ENCODE data around the gene MLH1. TPM values are rescaled to one million over a fixed set of nuclear protein-coding genes. Genes with fewer than 3 reads are reported as not detected.
"Not testable (repeated sequence)": the region's sequence is repeated elsewhere in the genome, so short reads cannot be mapped to it uniquely, and the experiment has no call there.

The MLH1 gene
- total RNA-seq, 2 experiments from 2014 or later, result 94.2 to 102 TPM

DNA sequence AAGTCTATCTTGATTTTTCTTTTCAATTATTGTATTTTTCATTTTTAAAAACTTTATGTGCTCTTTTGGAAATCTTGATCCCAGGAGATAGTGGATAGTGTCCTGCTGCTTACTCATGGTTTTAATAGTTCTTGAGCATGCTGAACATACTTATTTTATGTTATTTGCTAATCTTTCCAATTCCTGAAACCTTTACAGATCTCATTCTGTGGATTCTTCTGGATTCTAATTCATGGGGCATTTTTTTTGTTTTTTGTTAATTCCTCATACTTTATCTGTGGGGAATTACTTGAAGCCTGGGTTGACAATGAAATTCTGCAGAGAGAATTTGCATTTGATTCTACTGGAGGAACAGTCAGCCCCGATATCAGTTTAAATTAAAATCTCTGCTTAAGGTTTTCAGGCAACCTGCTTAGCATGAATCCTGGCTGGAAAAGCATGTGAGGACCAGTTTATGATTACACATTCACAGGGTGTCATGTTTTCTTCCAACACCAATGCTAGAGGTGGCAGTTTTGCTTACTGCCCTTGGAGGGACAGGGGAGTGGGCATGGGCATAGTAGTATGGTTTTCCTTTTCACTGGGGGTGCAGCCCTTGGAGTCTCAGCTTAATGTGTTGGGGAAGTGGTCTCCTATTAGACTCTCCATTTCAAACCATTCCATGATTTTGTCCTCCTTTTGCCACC is 46.0 kb downstream of the MLH1 start:
- TF ChIP-seq EZH2phosphoT487 (IDR thresholded peaks at IDR 0.05; ENCODE audit: borderline replicate concordance, low read depth, low read length), result no peak
- TF ChIP-seq, protein P1, sequence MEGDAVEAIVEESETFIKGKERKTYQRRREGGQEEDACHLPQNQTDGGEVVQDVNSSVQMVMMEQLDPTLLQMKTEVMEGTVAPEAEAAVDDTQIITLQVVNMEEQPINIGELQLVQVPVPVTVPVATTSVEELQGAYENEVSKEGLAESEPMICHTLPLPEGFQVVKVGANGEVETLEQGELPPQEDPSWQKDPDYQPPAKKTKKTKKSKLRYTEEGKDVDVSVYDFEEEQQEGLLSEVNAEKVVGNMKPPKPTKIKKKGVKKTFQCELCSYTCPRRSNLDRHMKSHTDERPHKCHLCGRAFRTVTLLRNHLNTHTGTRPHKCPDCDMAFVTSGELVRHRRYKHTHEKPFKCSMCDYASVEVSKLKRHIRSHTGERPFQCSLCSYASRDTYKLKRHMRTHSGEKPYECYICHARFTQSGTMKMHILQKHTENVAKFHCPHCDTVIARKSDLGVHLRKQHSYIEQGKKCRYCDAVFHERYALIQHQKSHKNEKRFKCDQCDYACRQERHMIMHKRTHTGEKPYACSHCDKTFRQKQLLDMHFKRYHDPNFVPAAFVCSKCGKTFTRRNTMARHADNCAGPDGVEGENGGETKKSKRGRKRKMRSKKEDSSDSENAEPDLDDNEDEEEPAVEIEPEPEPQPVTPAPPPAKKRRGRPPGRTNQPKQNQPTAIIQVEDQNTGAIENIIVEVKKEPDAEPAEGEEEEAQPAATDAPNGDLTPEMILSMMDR (conservative IDR thresholded peaks at IDR 0.05; ENCODE audit: low read length), result no peak
- Histone ChIP-seq H3K4me1 (ENCODE audit: insufficient read depth, low read length, poor library complexity, severe bottlenecking) (no peaks in the 10 kb centered on the region), H3K79me2 (ENCODE audit: insufficient read depth, low read depth, low read length) (no peaks in the 10 kb centered on the region), H3K27ac (ENCODE audit: low read depth, low read length, poor library complexity, severe bottlenecking) (no peak overlapping the region), H3K4me3 (ENCODE audit: low read depth, low read length, poor library complexity, severe bottlenecking) (no peak overlapping the region), H4K20me1 (ENCODE audit: insufficient read depth, low read length) (no peaks in the 10 kb centered on the region), H3K9me3 (ENCODE audit: low read length) (no peaks in the 10 kb centered on the region), H3K36me3 (ENCODE audit: insufficient read depth, low read length) (peaks cover 98% of the 10 kb centered on the region), H2AFZ (ENCODE audit: low read length) (no peak overlapping the region), H3K4me2 (ENCODE audit: low read length) (no peak overlapping the region), H3K9me2 (ENCODE audit: insufficient read depth, low read length) (no peaks in the 10 kb centered on the region)
- POLR2A ChIA-PET, result interaction anchor here (1.4 to 1.8 kb wide), 2 partner anchors 10 to 14 kb away, joined by 5 to 8 read pairs; no protein-coding TSS in a partner anchor
- BruUV-seq (replicated peaks), result no TSS peak
- CTCF ChIA-PET (ENCODE audit: unreplicated experiment), result no interaction called here
- intact Hi-C loops (cut with micrococcal nuclease; ENCODE audit: unreplicated experiment), result no loop called here
- DNase-seq (ENCODE audit: low spot score), result no peak

DNA sequence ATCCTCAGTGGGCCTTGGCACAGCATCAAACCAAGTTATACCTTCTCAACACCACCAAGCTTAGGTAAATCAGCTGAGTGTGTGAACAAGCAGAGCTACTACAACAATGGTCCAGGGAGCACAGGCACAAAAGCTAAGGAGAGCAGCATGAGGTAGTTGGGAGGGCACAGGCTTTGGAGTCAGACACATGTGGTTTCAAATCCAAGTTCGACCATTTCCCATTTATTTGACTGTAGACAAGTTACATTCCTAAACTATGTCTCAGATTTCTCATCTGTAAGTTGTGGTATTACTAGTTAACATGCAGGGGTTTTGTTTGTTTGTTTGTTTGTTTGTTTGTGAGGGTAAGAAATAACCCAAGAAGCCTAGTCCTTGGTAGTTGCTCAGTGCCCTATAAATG is 46.9 kb downstream of the MLH1 start:
- H3K4me1 ChIP-seq (ENCODE audit: insufficient read depth, low read length, poor library complexity, severe bottlenecking), result no peaks in the 10 kb centered on the region
- H3K4me3 ChIP-seq (ENCODE audit: low read depth, low read length, poor library complexity, severe bottlenecking), result no peak overlapping the region
- H3K4me2 ChIP-seq (ENCODE audit: low read length), result no peak overlapping the region
- ChIA-PET CTCF (ENCODE audit: unreplicated experiment) (no interaction called here), POLR2A (interaction anchor here (0.7 to 1.3 kb wide), 3 partner anchors 9 to 48 kb away, joined by 3 to 5 read pairs (median 3); partner anchors contain the start of genes EPM2AIP1 and MLH1)
- H3K9me2 ChIP-seq (ENCODE audit: insufficient read depth, low read length), result no peaks in the 10 kb centered on the region
- intact Hi-C loops (cut with micrococcal nuclease; ENCODE audit: unreplicated experiment), result no loop called here
- no peak for DNase-seq (ENCODE audit: low spot score)
- H2AFZ ChIP-seq (ENCODE audit: low read length), result no peak overlapping the region
- H4K20me1 ChIP-seq (ENCODE audit: insufficient read depth, low read length), result no peaks in the 10 kb centered on the region
- H3K27ac ChIP-seq (ENCODE audit: low read depth, low read length, poor library complexity, severe bottlenecking), result no peak overlapping the region
- TF ChIP-seq, protein P1 (conservative IDR thresholded peaks at IDR 0.05; ENCODE audit: low read length), result no peak
- TF ChIP-seq EZH2phosphoT487 (IDR thresholded peaks at IDR 0.05; ENCODE audit: borderline replicate concordance, low read depth, low read length), result no peak
- no TSS peak for BruUV-seq (replicated peaks)
- H3K9me3 ChIP-seq (ENCODE audit: low read length), result no peaks in the 10 kb centered on the region
- H3K36me3 ChIP-seq (ENCODE audit: insufficient read depth, low read length), result peaks cover 96% of the 10 kb centered on the region
- H3K79me2 ChIP-seq (ENCODE audit: insufficient read depth, low read depth, low read length), result no peaks in the 10 kb centered on the region

DNA sequence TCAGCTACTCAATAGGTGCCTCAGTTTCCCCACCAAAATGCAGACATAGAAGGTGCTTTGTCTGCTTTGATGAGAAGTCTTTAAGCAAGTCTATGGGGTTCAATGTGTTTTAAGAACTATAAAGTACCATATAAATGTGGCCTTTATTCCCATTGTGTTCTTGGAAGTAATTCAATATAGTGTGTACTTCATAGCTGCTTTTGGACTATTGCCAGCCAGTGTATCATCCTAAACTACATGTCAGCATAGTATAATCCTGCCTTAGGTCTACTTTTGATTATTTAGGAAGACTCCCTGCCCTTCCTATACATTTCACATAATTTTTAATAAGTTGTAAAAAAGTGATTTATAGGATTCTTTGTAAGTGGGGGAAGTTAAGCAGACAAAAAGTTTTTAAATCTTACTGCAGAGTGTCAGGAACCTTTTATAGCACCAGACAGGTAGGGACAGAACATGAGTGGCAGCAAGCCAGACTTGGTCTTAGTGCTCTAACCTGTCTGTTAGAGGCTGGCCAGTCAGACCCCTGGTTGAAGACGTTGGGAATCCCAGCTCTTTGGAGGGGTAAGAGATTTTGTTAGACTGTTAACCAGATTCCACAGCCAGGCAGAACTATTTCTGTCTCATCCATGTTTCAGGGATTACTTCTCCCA is 48.4 kb downstream of the MLH1 start:
- H3K4me2 ChIP-seq (ENCODE audit: low read length), result no peak overlapping the region
- H3K79me2 ChIP-seq (ENCODE audit: insufficient read depth, low read depth, low read length), result no peaks in the 10 kb centered on the region
- ChIA-PET POLR2A (interaction anchor here (1.0 to 1.6 kb wide), 5 partner anchors 8 to 29 kb away, joined by 3 to 5 read pairs (median 3); no protein-coding TSS in a partner anchor), CTCF (ENCODE audit: unreplicated experiment) (interaction anchor here (0.5 kb wide), 1 partner anchor 228 kb away, joined by 5 read pairs; no protein-coding TSS in a partner anchor)
- H3K36me3 ChIP-seq (ENCODE audit: insufficient read depth, low read length), result peaks cover 93% of the 10 kb centered on the region
- no peak overlapping the region for H2AFZ ChIP-seq (ENCODE audit: low read length)
- no TSS peak for BruUV-seq (replicated peaks)
- H3K27ac ChIP-seq (ENCODE audit: low read depth, low read length, poor library complexity, severe bottlenecking), result no peak overlapping the region
- intact Hi-C loops (cut with micrococcal nuclease; ENCODE audit: unreplicated experiment), result no loop called here
- no peaks in the 10 kb centered on the region for H3K9me3 ChIP-seq (ENCODE audit: low read length)
- no peak for DNase-seq (ENCODE audit: low spot score)
- no peaks in the 10 kb centered on the region for H3K4me1 ChIP-seq (ENCODE audit: insufficient read depth, low read length, poor library complexity, severe bottlenecking)
- H3K9me2 ChIP-seq (ENCODE audit: insufficient read depth, low read length), result no peaks in the 10 kb centered on the region
- no peaks in the 10 kb centered on the region for H4K20me1 ChIP-seq (ENCODE audit: insufficient read depth, low read length)
- no peak for TF ChIP-seq EZH2phosphoT487 (IDR thresholded peaks at IDR 0.05; ENCODE audit: borderline replicate concordance, low read depth, low read length)
- TF ChIP-seq, protein P1 (conservative IDR thresholded peaks at IDR 0.05; ENCODE audit: low read length), result no peak
- no peak overlapping the region for H3K4me3 ChIP-seq (ENCODE audit: low read depth, low read length, poor library complexity, severe bottlenecking)

DNA sequence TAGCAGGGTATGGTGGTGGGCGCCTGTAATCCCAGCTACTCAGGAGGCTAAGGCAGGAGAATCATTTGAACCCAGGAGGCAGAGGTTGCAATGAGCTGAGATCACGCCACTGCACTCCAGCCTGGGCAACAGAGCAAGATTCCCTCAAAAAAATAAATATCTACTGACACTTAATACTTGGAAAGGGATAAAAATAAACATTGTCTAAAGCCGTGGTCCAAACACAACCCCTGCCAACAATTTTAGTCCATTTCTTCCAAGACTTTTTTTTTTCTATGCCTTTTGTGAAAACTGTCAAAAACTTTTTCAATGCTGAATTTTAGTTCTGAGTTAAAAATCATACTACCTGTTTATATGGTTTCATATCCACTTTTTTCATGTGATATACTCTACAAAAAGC is 49.4 kb downstream of the MLH1 start:
- H3K27ac ChIP-seq (ENCODE audit: low read depth, low read length, poor library complexity, severe bottlenecking); H3K4me3 ChIP-seq (ENCODE audit: low read depth, low read length, poor library complexity, severe bottlenecking); CTCF ChIA-PET (ENCODE audit: unreplicated experiment); H3K4me2 ChIP-seq (ENCODE audit: low read length); H3K79me2 ChIP-seq (ENCODE audit: insufficient read depth, low read depth, low read length); H3K9me2 ChIP-seq (ENCODE audit: insufficient read depth, low read length); H2AFZ ChIP-seq (ENCODE audit: low read length); H3K9me3 ChIP-seq (ENCODE audit: low read length); H4K20me1 ChIP-seq (ENCODE audit: insufficient read depth, low read length); BruUV-seq (replicated peaks); H3K4me1 ChIP-seq (ENCODE audit: insufficient read depth, low read length, poor library complexity, severe bottlenecking); intact Hi-C loops (cut with micrococcal nuclease; ENCODE audit: unreplicated experiment); DNase-seq (ENCODE audit: low spot score): not testable (repeated sequence)
- peaks cover 93% of the 10 kb centered on the region for H3K36me3 ChIP-seq (ENCODE audit: insufficient read depth, low read length)
- POLR2A ChIA-PET, result interaction anchor here (0.7 kb wide), 1 partner anchor 283 kb away, joined by 5 read pairs; no protein-coding TSS in a partner anchor
